DLD1 (cell line): ENCODE data around the gene SLC24A3.

Experiments
- in situ Hi-C: cut with HindIII; loops from 2 replicates; pipeline ENCODE4 v1.10.0; 2017; ENCODE audit warnings: low sequenced_read_pairs

SLC24A3 gene

DNA sequence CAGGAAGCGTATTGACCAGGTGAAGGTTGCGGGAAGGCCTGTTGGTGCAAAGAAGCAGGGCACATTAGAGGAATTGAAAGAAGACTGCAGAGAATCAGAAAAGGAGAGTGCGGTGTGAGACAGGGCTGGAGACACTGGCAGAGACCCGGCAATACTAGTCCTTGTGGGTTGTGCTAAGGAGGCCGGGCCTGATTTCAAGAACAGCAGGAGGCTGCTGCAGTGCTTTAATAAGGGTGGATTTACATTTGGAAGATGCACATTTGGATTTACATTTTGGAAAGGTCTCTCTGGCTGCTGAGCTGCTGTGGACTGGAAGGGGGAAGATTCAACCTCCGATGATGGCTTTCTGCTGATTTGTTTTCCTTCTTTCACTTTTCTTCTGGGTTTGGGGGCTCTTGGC, 167.8 kb downstream of the SLC24A3 start:
- in situ Hi-C loops = no loop called here

DNA sequence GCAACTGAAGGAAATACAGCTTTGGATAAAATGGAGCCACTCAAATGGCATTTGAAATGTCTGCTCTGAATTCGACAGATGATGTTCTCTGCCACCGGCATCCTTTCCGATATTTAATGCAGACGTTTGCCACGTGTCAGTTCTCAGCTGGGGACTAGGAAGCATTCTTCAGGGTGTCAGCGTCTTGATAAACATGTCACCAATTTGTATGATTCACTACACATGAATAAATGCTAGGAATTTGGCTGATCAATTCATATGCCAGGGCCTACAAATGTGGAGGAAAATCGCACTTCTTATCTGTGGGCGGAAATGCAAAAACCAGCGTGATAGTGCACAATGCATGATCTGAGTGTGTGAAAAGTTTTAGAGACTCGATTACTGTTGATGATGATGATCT, 169.5 kb downstream of the SLC24A3 start:
- in situ Hi-C loops = no loop called here

DNA sequence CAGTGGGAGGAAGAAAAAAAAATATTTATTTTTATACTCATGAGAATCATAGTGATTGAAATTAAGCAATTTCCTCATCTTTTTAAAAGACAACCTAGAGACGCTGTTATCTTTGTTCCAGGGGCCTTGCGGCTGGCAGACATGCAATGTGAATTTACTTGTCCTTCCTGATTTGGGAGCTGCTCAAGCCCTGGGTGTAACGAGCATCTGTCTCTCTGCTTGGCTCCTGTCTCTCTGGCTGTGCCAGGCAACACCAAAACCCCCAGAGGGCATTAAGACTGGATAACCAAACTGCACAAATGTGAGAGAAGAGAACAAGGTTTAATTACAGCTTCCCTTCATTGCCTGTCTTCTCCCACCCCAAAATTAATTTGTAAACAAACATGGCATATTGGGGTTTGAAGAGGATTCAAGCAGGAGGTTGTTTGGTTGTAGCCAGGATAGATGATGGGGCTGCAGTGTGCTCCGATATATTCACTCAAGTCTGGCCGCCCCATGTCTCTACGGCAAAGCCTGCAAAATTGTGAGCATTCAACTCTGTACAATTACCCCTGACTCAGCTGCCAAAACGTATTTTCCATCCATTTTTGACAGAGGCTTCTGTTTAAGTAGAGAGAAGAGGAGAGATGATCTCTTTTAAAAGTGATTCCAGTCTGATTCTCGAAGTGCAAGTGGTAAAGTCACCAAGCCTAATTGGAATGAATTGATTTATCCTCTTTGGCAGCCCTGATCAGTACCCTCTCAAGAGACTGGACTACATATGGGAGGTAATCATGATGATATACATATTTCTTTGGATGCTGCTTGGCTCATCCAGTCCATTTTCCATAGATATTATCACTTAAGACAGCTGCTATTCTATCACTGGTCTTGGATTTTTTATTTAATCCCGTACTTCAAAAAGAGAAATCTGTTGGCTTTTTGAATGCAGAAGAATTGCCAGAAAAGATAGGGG, 170.2 kb downstream of the SLC24A3 start:
- in situ Hi-C loops = no loop called here

DNA sequence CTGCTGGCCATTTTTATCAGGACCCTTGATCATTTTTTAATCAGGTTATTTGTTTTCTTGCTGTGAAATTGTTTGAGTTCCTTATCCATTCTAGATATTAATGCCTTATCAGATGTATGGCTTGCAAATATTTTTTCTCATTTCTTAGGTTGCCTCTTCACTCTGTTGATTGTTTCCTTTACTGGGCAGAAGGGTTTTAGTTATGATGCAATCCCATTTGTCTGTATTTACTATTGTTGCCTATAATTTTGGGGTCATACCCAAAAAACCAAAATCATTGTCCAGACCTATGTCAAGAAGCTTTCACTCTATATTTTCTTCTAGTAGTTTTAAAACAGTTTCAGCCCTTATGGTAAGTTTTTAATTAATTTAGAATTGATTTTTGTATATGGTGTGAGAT, 172.5 kb downstream of the SLC24A3 start:
- in situ Hi-C loops = no loop called here

DNA sequence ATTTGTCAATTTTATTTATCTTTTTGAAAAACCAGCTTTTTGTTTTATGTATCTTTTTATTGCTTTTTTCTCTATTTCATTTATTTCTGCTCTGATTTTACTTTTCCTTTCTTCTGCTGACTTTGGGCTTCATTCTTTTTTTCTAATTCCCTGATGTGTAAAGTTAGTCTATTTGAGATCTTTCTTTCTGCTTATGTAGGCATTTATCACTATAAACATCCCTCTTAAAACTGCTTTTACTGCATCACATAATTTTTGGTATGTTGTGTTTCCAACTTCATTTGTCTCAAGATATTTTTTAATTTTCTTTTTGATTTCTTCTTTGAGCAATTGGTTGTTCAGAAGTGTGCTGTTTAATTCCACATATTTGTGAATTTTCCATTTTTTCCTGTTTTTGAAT, 174.8 kb downstream of the SLC24A3 start:
- in situ Hi-C loops = no loop called here

DNA sequence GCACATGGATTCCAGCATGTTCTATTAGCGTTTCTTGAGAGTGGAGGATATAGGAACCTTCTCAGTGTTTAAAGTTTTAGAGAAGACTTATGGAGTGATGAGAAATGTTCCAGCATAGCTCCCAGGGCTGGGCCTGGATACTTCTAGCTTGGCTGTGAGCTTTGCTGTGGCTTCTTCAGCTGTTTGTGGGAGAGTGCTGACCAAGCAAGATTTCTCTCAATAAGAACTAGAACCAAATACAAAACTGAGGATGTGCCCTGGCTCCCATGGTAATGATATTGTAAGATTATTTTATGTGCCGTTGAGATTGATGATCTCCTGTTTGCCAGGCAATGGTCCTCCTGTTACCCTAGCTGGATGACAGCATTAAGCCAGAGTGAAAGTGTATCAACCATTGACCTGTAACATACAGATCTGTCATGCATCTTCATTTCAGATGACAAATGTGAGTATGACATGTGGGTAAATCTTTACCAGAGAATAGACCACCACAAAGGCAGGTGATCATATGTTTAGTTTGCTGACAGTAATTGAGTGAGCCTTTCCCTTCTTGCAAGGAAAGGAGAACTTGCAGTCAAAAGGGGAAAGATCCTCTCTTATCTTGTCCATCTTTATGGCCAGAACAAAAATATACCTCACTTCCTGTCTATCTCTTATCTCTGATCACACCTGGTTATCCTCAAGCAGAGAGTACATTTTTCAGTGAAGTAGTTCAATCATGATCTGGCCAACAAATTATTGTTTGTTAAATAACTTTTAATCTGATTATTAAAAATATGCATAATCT, 180.1 kb downstream of the SLC24A3 start:
- in situ Hi-C loops = no loop called here

DNA sequence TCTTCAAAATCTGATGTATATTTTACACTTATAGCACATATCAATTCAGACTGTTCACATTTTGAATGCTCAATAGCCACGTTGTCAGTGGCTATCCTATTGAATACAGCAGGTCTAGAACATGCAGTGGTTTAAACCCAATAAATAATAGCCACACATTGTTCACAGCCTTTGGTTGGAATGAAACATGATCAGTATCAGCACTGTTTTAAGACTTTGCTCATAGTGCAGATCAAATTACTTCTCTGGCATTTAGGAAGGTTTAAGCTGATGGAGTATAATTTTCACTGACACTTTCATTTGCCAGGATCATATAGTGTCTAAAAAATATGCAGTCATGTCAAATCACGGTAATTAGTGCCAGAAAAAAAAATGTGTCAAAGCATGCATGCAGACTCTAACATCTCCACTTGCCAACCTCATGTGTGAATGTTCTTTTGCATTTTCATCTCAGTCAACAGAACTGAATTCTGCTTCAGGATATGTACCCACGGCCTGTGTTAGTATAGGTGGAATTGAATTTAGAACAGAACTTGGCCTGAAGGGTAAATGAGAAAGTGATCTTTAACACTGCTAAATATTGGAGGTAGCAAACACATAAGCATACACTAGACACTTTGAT, 184.1 kb downstream of the SLC24A3 start:
- in situ Hi-C loops = no loop called here

DNA sequence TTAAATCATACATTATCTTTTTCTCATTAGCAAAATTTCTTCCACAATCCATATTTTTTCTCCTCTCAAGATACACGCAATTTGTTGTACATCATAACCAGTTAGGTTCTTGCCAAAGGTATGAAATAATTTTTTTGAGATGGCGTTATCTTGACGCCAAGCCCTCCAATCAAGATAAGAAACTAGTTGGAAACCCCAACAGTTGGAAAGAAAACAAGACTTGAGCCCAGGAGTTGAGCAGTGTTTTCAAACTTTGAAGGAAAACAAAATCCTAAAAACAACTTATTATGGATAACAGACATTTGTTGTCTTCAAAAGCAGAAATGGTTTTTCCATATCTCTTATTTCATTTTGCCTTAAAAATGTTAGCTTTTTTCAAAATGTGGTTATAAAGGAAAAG, 184.8 kb downstream of the SLC24A3 start:
- in situ Hi-C loops = no loop called here

DNA sequence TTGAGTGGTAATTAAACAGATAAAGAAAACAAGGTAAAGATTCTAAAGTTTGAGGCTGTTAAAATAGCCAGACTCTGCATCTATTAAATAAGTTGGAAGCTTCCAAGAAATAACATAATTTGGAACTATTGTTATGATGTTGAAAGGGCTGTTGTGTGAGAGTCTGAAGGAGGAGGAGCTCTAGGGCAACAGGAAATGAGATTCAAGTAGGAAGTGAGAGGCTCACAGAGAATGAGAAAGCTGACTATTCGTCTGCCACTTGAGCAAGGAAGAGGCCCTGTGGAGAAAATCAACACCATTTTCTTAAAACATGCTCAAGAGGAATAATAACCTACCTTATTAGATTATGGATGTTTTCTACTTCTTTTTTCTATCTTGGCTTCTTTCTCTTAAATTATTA, 185.2 kb downstream of the SLC24A3 start:
- in situ Hi-C loops = no loop called here

- in situ Hi-C loops = no loop called here
Measured at GRCh38 chr20:19401096-19401495, 188.7 kb downstream of the SLC24A3 start.

GRCh38 chr20:19403549-19403948, 191.1 kb downstream of the SLC24A3 start:
- in situ Hi-C loops = no loop called here

GRCh38 chr20:19404826-19405225, 192.4 kb downstream of the SLC24A3 start:
- in situ Hi-C loops = no loop called here

DNA sequence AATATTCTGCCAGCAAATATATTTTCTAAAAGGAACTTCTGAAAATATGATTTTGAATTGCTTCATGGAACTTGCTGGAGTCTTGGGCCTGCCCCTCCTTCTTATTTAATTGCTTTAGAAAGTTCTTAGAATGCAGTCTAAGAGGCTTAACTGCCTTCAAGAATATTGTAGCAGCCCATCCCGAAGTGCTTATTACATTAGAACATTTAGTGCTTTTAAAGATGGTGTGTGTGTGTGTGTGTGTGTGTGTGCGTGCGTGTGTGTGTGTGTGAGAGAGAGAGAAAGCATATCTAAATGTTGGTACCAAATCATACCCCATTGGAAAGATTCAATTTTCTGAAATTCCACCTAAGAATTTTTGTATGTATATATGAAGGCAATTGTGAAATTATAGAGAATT, 193.5 kb downstream of the SLC24A3 start:
- in situ Hi-C loops = no loop called here

DNA sequence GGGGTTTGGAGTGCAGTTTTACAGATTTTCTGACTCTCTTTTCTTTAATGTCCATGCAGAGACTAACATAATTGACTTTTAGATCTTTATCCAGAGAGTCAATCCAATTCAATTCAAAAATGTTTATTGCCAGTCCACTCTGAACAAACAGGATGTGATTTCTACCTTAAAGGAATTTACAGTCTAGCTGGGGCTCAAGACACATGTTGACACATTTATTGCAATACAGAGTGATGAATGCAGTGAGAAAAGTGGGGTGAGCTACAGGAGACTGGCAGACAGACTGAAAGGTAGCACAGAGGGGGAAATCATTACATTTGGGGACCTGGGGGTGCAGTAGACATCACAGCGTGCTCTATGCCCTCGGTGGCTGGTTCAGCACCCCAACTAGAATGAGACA, 193.9 kb downstream of the SLC24A3 start:
- in situ Hi-C loops = no loop called here

GRCh38 chr20:19407196-19407595, 194.8 kb downstream of the SLC24A3 start:
- in situ Hi-C loops = no loop called here

GRCh38 chr20:19407736-19408135, 195.3 kb downstream of the SLC24A3 start:
- in situ Hi-C loops = no loop called here

DNA sequence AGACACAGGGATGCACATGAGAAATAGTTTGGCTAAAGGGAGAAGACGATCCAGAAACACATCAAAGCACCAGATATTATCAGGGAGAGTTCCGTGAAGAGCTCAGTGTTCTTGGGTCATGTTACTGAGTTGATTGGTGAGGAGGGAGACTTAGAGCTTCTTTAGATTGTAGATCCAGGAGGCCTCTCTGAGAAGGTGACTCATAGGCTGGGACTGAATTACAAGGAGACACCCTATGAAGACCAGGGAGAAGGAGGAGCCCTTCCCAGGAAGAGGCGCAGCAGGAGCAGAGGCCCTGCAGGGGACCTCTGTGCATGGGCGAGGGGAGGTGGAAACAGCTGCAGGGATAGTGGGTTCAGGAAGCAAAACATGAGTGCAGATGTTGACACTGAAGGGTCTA, 196.5 kb downstream of the SLC24A3 start:
- in situ Hi-C loops = no loop called here

DNA sequence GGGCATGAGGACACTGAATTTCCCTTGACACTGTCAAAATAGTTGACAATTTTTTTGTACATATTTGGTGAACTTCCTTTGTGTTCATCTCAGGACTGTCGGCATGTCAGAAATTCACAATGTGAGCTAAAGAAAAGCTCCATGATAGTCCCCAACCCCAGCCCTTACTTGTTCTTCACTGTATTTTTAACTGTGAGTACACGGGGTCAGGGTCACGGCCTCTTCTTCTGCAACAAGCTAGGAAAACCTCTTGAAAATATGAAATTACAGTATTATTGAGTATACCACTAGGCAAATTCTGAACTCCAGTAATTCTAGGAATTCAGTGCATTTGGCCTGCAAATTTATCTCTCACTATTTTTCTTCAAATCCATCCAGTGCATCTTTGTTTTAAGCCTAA, 199.4 kb downstream of the SLC24A3 start:
- in situ Hi-C loops = no loop called here

- in situ Hi-C loops = no loop called here
Measured at GRCh38 chr20:19412254-19412653, 199.8 kb downstream of the SLC24A3 start.

GRCh38 chr20:19414600-19414999, 202.2 kb downstream of the SLC24A3 start:
- in situ Hi-C loops = no loop called here

DNA sequence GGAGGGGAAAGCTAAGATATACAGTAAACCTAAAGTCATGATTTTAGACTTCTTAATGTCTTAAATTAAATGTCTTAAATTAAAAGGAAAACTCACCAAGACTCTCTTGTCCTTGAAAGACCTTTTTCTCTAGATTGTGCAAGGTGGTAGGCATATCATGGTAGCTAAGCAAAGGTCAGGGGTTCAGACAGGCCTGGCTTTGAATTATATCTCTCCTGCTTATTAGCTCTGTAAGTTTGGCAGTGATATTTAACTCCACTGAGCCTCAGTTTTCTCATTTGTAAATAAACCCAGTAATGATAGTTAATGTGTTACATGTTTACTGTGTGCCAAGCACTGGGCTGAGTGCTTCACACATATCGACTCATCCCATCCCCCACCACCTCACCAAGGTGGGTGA, 203.3 kb downstream of the SLC24A3 start:
- in situ Hi-C loops = no loop called here

DNA sequence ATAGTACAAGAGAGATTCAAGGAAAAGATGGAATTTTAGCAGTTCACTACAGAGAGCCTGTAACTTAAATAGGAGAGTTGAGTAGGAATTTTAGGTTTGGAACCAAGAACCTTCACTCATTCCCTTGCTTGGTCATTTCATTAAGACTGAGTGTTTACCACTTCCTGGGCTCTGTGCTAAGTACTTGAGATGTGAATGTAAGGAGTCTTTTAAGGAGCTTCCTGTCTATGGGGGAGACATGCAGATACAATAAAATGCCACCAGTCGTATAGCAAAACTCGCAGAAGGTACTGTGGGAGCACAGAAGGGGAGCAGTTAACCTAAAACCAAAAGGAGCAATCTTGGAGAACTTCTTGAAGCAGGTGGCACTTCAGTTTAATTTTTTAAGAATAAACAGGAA, 204.2 kb downstream of the SLC24A3 start:
- in situ Hi-C loops = no loop called here
